ENCODE results near the gene FHOD3.
"Not testable (repeated sequence)": the region's sequence is repeated elsewhere in the genome, so short reads cannot be mapped to it uniquely, and the experiment has no call there.

Gene FHOD3

GRCh38 chr18:36449451-36449850, 151.9 kb downstream of the FHOD3 start:
- DNase-seq (ENCODE audit: low read depth, low spot score): no peak

GRCh38 chr18:36450264-36450663, 152.8 kb downstream of the FHOD3 start:
- no peak for DNase-seq (ENCODE audit: low read depth, low spot score)

GRCh38 chr18:36451454-36452251, 154.1 kb downstream of the FHOD3 start:
- DNase-seq (ENCODE audit: low read depth, low spot score): no peak

GRCh38 chr18:36454245-36454644, 156.7 kb downstream of the FHOD3 start:
- DNase-seq (ENCODE audit: low read depth, low spot score): no peak

GRCh38 chr18:36454848-36455458, 157.4 kb downstream of the FHOD3 start:
- DNase-seq (ENCODE audit: low read depth, low spot score): no peak

GRCh38 chr18:36455931-36456330, 158.4 kb downstream of the FHOD3 start:
- no peak for DNase-seq (ENCODE audit: low read depth, low spot score)

- DNase-seq (ENCODE audit: low read depth, low spot score): no peak
These were observed 159.1 kb downstream of the FHOD3 start for GRCh38 chr18:36456622-36457021.

- no peak for DNase-seq (ENCODE audit: low read depth, low spot score)
These were observed 160.2 kb downstream of the FHOD3 start for GRCh38 chr18:36457683-36458082.

- DNase-seq (ENCODE audit: low read depth, low spot score): no peak
These were observed 160.8 kb downstream of the FHOD3 start for GRCh38 chr18:36458306-36458705.

- no peak for DNase-seq (ENCODE audit: low read depth, low spot score)
These were observed 161.7 kb downstream of the FHOD3 start for GRCh38 chr18:36459203-36459602.

- no peak for DNase-seq (ENCODE audit: low read depth, low spot score)
These were observed 162.3 kb downstream of the FHOD3 start for GRCh38 chr18:36459786-36460185.

- no peak for DNase-seq (ENCODE audit: low read depth, low spot score)
These were observed 162.9 kb downstream of the FHOD3 start for GRCh38 chr18:36460324-36460850.

- DNase-seq (ENCODE audit: low read depth, low spot score): no peak
These were observed 163.3 kb downstream of the FHOD3 start for GRCh38 chr18:36460854-36461253.

GRCh38 chr18:36461551-36461987, 164.1 kb downstream of the FHOD3 start:
- no peak for DNase-seq (ENCODE audit: low read depth, low spot score)

- not testable (repeated sequence) for DNase-seq (ENCODE audit: low read depth, low spot score)
These were observed 166.0 kb downstream of the FHOD3 start for GRCh38 chr18:36463516-36463915.

GRCh38 chr18:36464126-36464651, 166.7 kb downstream of the FHOD3 start:
- DNase-seq (ENCODE audit: low read depth, low spot score): no peak

GRCh38 chr18:36465276-36465675, 167.8 kb downstream of the FHOD3 start:
- no peak for DNase-seq (ENCODE audit: low read depth, low spot score)

- no peak for DNase-seq (ENCODE audit: low read depth, low spot score)
These were observed 168.5 kb downstream of the FHOD3 start for GRCh38 chr18:36465970-36466369.

- DNase-seq (ENCODE audit: low read depth, low spot score): no peak
These were observed 170.1 kb downstream of the FHOD3 start for GRCh38 chr18:36467614-36468013.

- no peak for DNase-seq (ENCODE audit: low read depth, low spot score)
These were observed 170.6 kb downstream of the FHOD3 start for GRCh38 chr18:36468161-36468560.

- DNase-seq (ENCODE audit: low read depth, low spot score): no peak
These were observed 171.9 kb downstream of the FHOD3 start for GRCh38 chr18:36469461-36469860.

- no peak for DNase-seq (ENCODE audit: low read depth, low spot score)
These were observed 173.4 kb downstream of the FHOD3 start for GRCh38 chr18:36470896-36471295.

GRCh38 chr18:36471393-36471792, 173.9 kb downstream of the FHOD3 start:
- no peak for DNase-seq (ENCODE audit: low read depth, low spot score)
